Mesothelial cell of epicardium (in vitro differentiated cells): ENCODE results near the gene CDK17. TPM values are rescaled to one million over a fixed set of nuclear protein-coding genes. Genes with fewer than 3 reads are reported as not detected.
"Not testable (repeated sequence)": the region's sequence is repeated elsewhere in the genome, so short reads cannot be mapped to it uniquely, and the experiment has no call there.

Experiments used
- DNase-seq, 2 experiments: peaks; one replicate each; pipeline ENCODE4 v3.0.0; 2021; ENCODE audit warnings: low spot score in 2 of 2; ENCODE audit not compliant: unreplicated experiment in 2 of 2
- H3K27ac Mint-ChIP-seq: 2 replicates; pipeline ENCODE4 v1.8.0; 2021; ENCODE audit warnings: mixed read lengths
- H3K27me3 Mint-ChIP-seq: 2 replicates; pipeline ENCODE4 v1.8.0; 2021; ENCODE audit warnings: low read depth, mixed read lengths
- H3K36me3 Mint-ChIP-seq: 2 replicates; pipeline ENCODE4 v1.8.0; 2021; ENCODE audit warnings: mixed read lengths
- H3K4me1 Mint-ChIP-seq: 2 replicates; pipeline ENCODE4 v1.8.0; 2021; ENCODE audit warnings: mixed read lengths
- H3K4me3 Mint-ChIP-seq: 2 replicates; pipeline ENCODE4 v1.8.0; 2021; ENCODE audit warnings: mild to moderate bottlenecking, moderate library complexity, mixed read lengths
- H3K9me3 Mint-ChIP-seq: 2 replicates; pipeline ENCODE4 v1.8.0; 2021; ENCODE audit warnings: mixed read lengths
- total RNA-seq: library from RNA; stranded (reverse); gene quantifications from 3 replicates; pipeline ENCODE4 v1.2.1, GENCODE V29; 2021
- TF ChIP-seq, protein P1 (sequence below): fragments of 200-600 bp; sonication (generic); IDR thresholded peaks from one replicate; pipeline ENCODE4 v1.5.0; 2021; ENCODE audit warnings: antibody characterized with exemption; ENCODE audit not compliant: unreplicated experiment

Gene CDK17
- total RNA-seq, 1 donor from 2014 or later = 40.5 TPM

- peaks cover 5% of the 10 kb centered on the region for H3K4me1 Mint-ChIP-seq
- TF ChIP-seq, protein P1, sequence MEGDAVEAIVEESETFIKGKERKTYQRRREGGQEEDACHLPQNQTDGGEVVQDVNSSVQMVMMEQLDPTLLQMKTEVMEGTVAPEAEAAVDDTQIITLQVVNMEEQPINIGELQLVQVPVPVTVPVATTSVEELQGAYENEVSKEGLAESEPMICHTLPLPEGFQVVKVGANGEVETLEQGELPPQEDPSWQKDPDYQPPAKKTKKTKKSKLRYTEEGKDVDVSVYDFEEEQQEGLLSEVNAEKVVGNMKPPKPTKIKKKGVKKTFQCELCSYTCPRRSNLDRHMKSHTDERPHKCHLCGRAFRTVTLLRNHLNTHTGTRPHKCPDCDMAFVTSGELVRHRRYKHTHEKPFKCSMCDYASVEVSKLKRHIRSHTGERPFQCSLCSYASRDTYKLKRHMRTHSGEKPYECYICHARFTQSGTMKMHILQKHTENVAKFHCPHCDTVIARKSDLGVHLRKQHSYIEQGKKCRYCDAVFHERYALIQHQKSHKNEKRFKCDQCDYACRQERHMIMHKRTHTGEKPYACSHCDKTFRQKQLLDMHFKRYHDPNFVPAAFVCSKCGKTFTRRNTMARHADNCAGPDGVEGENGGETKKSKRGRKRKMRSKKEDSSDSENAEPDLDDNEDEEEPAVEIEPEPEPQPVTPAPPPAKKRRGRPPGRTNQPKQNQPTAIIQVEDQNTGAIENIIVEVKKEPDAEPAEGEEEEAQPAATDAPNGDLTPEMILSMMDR = no peak
- no peak overlapping the region for H3K4me3 Mint-ChIP-seq
- H3K27me3 Mint-ChIP-seq = no peaks in the 10 kb centered on the region
- H3K9me3 Mint-ChIP-seq = peaks cover 35% of the 10 kb centered on the region
- no peak overlapping the region for H3K27ac Mint-ChIP-seq
- DNase-seq = no peak
- H3K36me3 Mint-ChIP-seq = peaks cover 18% of the 10 kb centered on the region
Measured at GRCh38 chr12:96383371-96383770, 16.9 kb downstream of the CDK17 start.

GRCh38 chr12:96379743-96380142 is 20.5 kb downstream of the CDK17 start:
- peaks cover 13% of the 10 kb centered on the region for H3K4me1 Mint-ChIP-seq
- peaks cover 39% of the 10 kb centered on the region for H3K9me3 Mint-ChIP-seq
- not testable (repeated sequence) for H3K27ac Mint-ChIP-seq, H3K4me3 Mint-ChIP-seq, H3K27me3 Mint-ChIP-seq, DNase-seq
- H3K36me3 Mint-ChIP-seq = peaks cover 24% of the 10 kb centered on the region

GRCh38 chr12:96378319-96378718 is 21.9 kb downstream of the CDK17 start:
- H3K36me3 Mint-ChIP-seq = peaks cover 18% of the 10 kb centered on the region
- no peak overlapping the region for H3K27ac Mint-ChIP-seq
- H3K4me3 Mint-ChIP-seq = no peak overlapping the region
- peaks cover 19% of the 10 kb centered on the region for H3K4me1 Mint-ChIP-seq
- peaks cover 31% of the 10 kb centered on the region for H3K9me3 Mint-ChIP-seq
- TF ChIP-seq, protein P1 = no peak
- no peak for DNase-seq
- H3K27me3 Mint-ChIP-seq = no peaks in the 10 kb centered on the region

GRCh38 chr12:96376865-96377264 is 23.4 kb downstream of the CDK17 start:
- no peak overlapping the region for H3K4me3 Mint-ChIP-seq
- peaks cover 18% of the 10 kb centered on the region for H3K9me3 Mint-ChIP-seq
- H3K4me1 Mint-ChIP-seq = peaks cover 26% of the 10 kb centered on the region
- no peak overlapping the region for H3K27ac Mint-ChIP-seq
- peaks cover 11% of the 10 kb centered on the region for H3K36me3 Mint-ChIP-seq
- no peaks in the 10 kb centered on the region for H3K27me3 Mint-ChIP-seq
- TF ChIP-seq, protein P1 = no peak
- DNase-seq = no peak

GRCh38 chr12:96375841-96376604 is 24.2 kb downstream of the CDK17 start:
- H3K9me3 Mint-ChIP-seq = peaks cover 14% of the 10 kb centered on the region
- H3K4me1 Mint-ChIP-seq = peaks cover 33% of the 10 kb centered on the region
- DNase-seq = no peak
- H3K36me3 Mint-ChIP-seq = peaks cover 11% of the 10 kb centered on the region
- no peak overlapping the region for H3K4me3 Mint-ChIP-seq
- H3K27ac Mint-ChIP-seq = peak overlapping the region; percentile 60
- TF ChIP-seq, protein P1 = no peak
- H3K27me3 Mint-ChIP-seq = no peaks in the 10 kb centered on the region

GRCh38 chr12:96375170-96375569 is 25.1 kb downstream of the CDK17 start:
- no peaks in the 10 kb centered on the region for H3K27me3 Mint-ChIP-seq
- no peak overlapping the region for H3K4me3 Mint-ChIP-seq
- peaks cover 37% of the 10 kb centered on the region for H3K4me1 Mint-ChIP-seq
- H3K27ac Mint-ChIP-seq = no peak overlapping the region
- H3K9me3 Mint-ChIP-seq = peaks cover 11% of the 10 kb centered on the region
- peaks cover 9% of the 10 kb centered on the region for H3K36me3 Mint-ChIP-seq
- DNase-seq = no peak
- TF ChIP-seq, protein P1 = no peak
